Ovary (tissue), 9 donors: Measurements from ENCODE around the gene CDK16. TPM values are rescaled to one million over a fixed set of nuclear protein-coding genes. Genes with fewer than 3 reads are reported as not detected.

ENCODE experiments used
- DNase-seq, 5 donors: peaks; one replicate each; pipeline ENCODE4 v3.0.0-alpha.2; 2019 to 2020
- H3K27ac ChIP-seq, 2 donors: fragments of 200-600 bp; one replicate each; pipeline versions ENCODE4 v1.5.1 to v1.8.0; 2019 to 2022
- H3K27me3 ChIP-seq: fragments of 200-600 bp; one replicate; pipeline ENCODE4 v1.8.0; 2022
- H3K36me3 ChIP-seq: fragments of 200-600 bp; sonication (generic); one replicate; pipeline ENCODE4 v1.5.1; 2019
- H3K4me1 ChIP-seq: one replicate; pipeline ENCODE4 v1.8.1; 2013; ENCODE audit warnings: mild to moderate bottlenecking, moderate library complexity; ENCODE audit not compliant: insufficient read depth
- H3K4me3 ChIP-seq: fragments of 200-600 bp; sonication (generic); one replicate; pipeline ENCODE4 v1.5.1; 2017
- H3K9me3 ChIP-seq, 2 donors: fragments of 200-600 bp in 1 of 2; sonication (generic) in 1 of 2; one replicate each; pipeline versions ENCODE4 v1.5.1 to v1.8.1; 2013 to 2019; ENCODE audit warnings: mild to moderate bottlenecking in 1 of 2, moderate library complexity in 1 of 2
- CTCF ChIP-seq, 3 donors: fragments of 450-650 bp in 2 of 3; fragments of 200-600 bp in 1 of 3; IDR thresholded peaks; one replicate each; pipeline versions ENCODE4 v1.5.1 to v1.8.0; 2016 to 2022; ENCODE audit warnings: antibody characterized with exemption in 3 of 3, mild to moderate bottlenecking in 1 of 3
- EP300 ChIP-seq: sonication (generic); formaldehyde crosslinking; IDR thresholded peaks from one replicate; pipeline ENCODE4 v1.6.1; 2017; ENCODE audit warnings: antibody characterized with exemption
- POLR2A ChIP-seq: fragments of 450-650 bp; IDR thresholded peaks from one replicate; pipeline ENCODE4 v1.6.1; 2017; ENCODE audit warnings: antibody characterized with exemption, mild to moderate bottlenecking, moderate library complexity
- WGBS, 3 donors: extraction: QIAGEN DNeasy Blood & Tissue Kit in 1 of 3; methylation state at CpG; one replicate each; pipeline versions ENCODE4 v1.1.5 to v1.1.7; 2013 to 2017; 5-methylcytosine and 5-hydroxymethylcytosine counted together
- intact Hi-C, 4 donors: fragments of 100-400 bp; cut with DNase I; formaldehyde crosslinking; loops; one replicate each; pipeline versions ENCODE4 v1.11.0 to v1.15.1; 2022 to 2023
- polyA plus RNA-seq, 2 donors: library from polyadenylated mRNA; stranded (reverse); fragments of 200-250 nt in 1 of 2; fragments of 350-450 nt in 1 of 2; fragmentation: Illumina TruSeq in 1 of 2; extraction: RNeasy Lipid Tissue Mini Kit (QIAGEN cat#74804) in 1 of 2; gene quantifications; one replicate each; pipeline ENCODE4 v1.2.3, GENCODE V29; 2013 to 2014
- total RNA-seq, 7 donors: library from RNA; depleted of rRNA in 2 of 7; stranded (reverse); fragments of >200 nt in 2 of 7; fragmentation: NEBNext Ultra II Directional in 3 of 7; extraction: Animal tissue kit (Norgen Biotek cat#: 25700) in 3 of 7; gene quantifications; one replicate each; pipeline versions ENCODE4 v1.1.0 to v1.2.4, GENCODE V29; 2016 to 2023
- donor health status: DM: no; HTN: no; CAD: no; lungs with moderate emphysema.
- donor health status: DM: no; HTN: no; CAD: no.
- donor health status: Bipolar disorder and iron deficiency.
- donor health status: DM: yes; HTN: yes; CAD: no.
- donor health status: DM: no; HTN: no; CAD: no.
- donor health status: DM: yes; HTN: yes; CAD: no.

The CDK16 gene
- total and polyA plus RNA-seq, 9 donors, result 40.9 to 99.0 (median 69.8) TPM

DNA sequence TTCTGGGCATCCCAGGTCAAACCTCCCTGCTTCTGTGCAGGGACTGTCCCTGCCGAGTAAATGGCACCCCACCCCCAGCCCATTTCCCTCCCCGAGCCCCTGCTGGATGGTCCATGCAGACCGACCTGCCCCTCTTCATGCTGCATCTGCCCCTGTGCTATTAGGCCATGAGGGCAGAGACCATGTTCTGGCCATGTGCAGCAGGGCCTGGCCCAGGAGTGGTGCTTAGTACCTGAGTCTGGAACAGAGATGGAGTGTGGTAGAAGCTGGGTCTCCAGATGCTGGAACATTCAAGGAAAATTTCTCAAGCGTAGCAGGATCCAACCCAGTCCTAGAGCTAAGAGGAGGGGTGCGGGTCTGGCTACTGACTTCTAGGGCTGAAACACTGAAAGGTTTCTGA, 40.1 kb upstream of the CDK16 start:
- peak in 1 of 5 donors; percentile 19 for DNase-seq
- Histone ChIP-seq H3K27me3 (no peaks in the 10 kb centered on the region), H3K4me1 (no peaks in the 10 kb centered on the region), H3K4me3 (no peak overlapping the region), H3K36me3 (no peaks in the 10 kb centered on the region), H3K9me3 (no peaks in the 10 kb centered on the region), H3K27ac (no peak overlapping the region)
- TF ChIP-seq POLR2A (no peak), EP300 (no peak), CTCF (IDR thresholded peaks at IDR 0.05) (no peak)
- intact Hi-C loops, result no loop called here
- WGBS, 3 donors, result 74 to 78% (median 75%) methylated on average over 5 of the region's 5 CpGs

DNA sequence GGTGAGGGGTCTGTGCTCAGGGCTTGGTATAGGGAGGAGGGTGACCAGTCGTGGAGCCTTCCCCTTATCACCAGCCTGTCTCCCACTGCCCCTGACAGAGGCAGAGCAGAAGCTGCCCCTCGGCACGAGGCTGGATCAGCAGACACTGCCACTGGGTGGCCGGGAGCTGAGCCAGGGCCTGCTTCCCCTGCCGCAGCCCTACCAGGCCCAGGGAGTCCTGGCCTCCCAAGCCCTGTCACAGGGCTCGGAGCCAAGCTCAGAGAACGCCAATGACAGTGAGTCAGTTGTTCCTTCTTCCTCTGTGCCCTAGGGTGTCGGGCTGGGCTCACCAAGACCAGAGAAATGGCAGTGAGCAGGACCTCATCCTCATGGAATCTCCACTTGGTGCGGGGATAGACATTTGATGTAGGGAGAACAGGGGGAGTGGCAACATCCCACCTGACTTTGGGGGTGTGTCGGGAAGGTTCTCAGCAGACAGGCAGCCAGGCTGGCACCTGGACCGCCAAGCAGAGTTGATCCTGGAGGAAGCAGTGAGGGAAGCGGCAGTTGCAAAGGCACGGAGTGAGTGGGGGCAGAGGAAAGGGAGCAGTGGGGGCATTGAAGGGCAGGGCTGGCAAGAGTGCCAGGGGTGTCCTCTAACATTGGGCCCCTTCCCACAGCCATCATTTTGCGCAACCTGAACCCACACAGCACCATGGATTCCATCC, 39.1 kb upstream of the CDK16 start:
- Histone ChIP-seq H3K36me3 (no peaks in the 10 kb centered on the region), H3K4me1 (no peaks in the 10 kb centered on the region), H3K27me3 (no peaks in the 10 kb centered on the region), H3K4me3 (no peak overlapping the region), H3K27ac (no peak overlapping the region), H3K9me3 (no peaks in the 10 kb centered on the region)
- no peak for DNase-seq
- 64 to 72% (median 66%) methylated on average over 14 of the region's 14 CpGs for WGBS, 3 donors
- TF ChIP-seq EP300, result no peak
- TF ChIP-seq POLR2A, result no peak
- no peak for TF ChIP-seq CTCF (IDR thresholded peaks at IDR 0.05)
- intact Hi-C loops, result no loop called here

DNA sequence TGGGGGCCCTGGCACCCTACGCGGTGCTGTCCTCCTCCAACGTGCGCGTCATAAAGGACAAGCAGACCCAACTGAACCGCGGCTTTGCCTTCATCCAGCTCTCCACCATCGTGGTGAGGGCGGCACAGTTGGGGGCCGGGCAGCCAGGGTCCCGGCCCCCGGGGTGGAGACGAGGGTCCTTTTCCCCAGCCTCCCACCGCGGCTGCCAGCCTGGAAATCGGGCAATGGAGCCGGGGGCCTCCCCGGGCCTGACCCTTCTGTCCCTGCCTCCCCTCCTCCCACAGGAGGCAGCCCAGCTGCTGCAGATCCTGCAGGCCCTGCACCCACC, 38.6 kb upstream of the CDK16 start:
- DNase-seq, result peak in 1 of 5 donors; percentile 27
- Histone ChIP-seq H3K9me3 (no peaks in the 10 kb centered on the region), H3K4me1 (no peaks in the 10 kb centered on the region), H3K36me3 (no peaks in the 10 kb centered on the region), H3K27me3 (no peaks in the 10 kb centered on the region), H3K4me3 (no peak overlapping the region), H3K27ac (no peak overlapping the region)
- intact Hi-C loops, result loop anchor here in 1 of 4 donors (10.0 kb wide), 1 partner anchor 205 kb away; no protein-coding TSS in a partner anchor
- TF ChIP-seq POLR2A (no peak), EP300 (no peak), CTCF (IDR thresholded peaks at IDR 0.05) (no peak)
- 79 to 87% (median 85%) methylated on average over 17 to 18 of the region's 18 CpGs for WGBS, 3 donors

DNA sequence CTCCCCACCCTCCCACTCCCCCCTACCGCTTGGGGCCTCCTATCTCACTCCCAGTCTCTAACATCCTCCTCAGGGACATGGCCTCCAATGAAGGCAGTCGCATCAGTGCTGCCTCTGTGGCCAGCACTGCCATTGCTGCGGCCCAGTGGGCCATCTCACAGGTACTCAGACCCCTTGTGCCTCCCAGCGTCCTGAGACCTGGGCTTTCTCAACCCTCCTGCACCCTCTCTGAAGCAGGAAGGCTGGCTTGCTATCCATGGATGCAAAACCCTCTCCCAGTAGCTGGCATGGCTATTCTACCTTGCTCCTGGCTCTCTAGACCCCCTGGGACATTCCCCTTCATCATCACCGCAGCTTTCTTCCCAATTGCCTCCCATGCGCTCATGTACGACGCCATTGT, 38.1 kb upstream of the CDK16 start:
- no peaks in the 10 kb centered on the region for H3K4me1 ChIP-seq
- WGBS, 3 donors, result 79 to 86% (median 83%) methylated on average over 8 of the region's 8 CpGs
- DNase-seq, result no peak
- intact Hi-C loops, result loop anchor here in 1 of 4 donors (10.0 kb wide), 1 partner anchor 204 kb away; no protein-coding TSS in a partner anchor
- no peak overlapping the region for H3K27ac ChIP-seq
- H3K4me3 ChIP-seq, result no peak overlapping the region
- no peaks in the 10 kb centered on the region for H3K36me3 ChIP-seq
- no peaks in the 10 kb centered on the region for H3K9me3 ChIP-seq
- H3K27me3 ChIP-seq, result no peaks in the 10 kb centered on the region
- TF ChIP-seq POLR2A (no peak), EP300 (no peak), CTCF (IDR thresholded peaks at IDR 0.05) (no peak)
